ENCODE results near the gene KIF6.
"Not testable (repeated sequence)": the region's sequence is repeated elsewhere in the genome, so short reads cannot be mapped to it uniquely, and the experiment has no call there.

Gene KIF6

DNA sequence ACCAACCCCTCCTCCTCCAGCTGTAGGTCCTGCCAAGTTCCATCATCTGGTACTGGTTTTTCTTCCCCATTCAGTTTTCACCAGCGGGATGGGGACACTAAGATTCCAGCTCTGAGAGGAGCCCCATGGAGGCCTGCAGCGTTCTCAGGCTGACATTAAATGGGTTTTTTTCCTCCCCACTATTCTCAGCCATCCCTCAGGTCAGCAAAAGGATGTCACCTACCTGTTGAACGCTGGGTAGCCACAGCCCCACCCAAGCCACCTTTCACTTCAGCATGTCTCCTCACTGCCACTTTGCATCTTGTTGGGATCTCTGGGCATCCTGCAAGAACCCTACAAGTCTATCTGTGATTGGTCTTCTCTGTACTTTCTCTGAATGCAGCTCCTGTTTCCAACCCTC, 417.7 kb downstream of the KIF6 start:
- DNase-seq: no peak

DNA sequence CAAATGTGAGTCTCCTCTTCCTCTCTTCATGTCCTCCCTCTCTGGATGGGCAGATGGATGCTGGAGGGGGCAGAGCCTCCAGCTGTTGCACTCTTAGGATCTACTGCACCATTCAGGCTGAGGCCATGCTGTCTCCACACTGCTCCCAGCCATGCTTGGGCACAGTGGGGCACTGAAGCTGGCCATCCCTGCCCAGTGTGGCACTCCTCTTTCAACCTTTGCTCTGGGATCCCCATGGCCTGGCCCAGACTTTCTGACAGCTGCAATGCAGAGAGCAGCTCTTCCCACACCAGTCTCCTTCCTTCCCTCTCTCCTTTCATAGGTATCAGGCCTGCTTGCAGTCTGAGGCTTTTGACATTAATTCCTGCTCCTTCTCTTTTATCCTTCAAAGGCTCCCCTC, 420.3 kb downstream of the KIF6 start:
- DNase-seq: no peak

DNA sequence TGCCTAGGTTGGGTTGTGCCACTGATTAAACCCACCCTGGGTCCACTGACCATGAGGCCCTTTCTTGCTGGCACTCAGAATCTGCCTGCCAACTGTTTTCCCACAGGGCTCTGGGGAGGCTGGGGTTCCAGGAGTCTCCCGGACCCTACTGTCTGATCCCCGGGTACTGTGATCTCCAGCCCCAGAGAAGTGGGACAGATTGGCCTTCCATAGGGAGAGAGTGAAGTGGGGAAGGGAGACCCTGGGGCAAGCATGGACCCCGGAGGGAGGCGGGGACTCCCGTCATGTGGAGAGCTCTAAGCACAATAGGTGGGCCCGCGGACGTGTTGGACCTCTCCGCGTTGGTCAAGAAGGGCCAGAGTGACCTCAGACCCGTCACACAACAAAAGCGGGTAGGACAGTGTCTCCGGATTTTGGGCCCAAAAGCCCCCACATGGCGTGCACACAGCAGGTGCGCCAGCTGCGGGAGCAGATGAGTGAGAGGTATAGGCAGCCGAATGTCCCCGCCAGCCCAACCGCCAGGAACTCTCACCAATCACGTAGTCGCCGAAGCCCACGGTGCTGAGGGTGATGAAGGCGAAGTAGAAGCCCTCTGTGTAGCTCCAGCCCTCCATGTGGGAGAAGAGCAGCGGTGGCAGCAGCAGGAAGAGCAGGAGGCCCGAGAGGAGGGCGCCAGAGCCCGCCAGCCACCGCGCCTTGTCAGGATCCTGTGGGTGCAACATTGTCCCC, 421.6 kb downstream of the KIF6 start:
- no peak for DNase-seq

DNA sequence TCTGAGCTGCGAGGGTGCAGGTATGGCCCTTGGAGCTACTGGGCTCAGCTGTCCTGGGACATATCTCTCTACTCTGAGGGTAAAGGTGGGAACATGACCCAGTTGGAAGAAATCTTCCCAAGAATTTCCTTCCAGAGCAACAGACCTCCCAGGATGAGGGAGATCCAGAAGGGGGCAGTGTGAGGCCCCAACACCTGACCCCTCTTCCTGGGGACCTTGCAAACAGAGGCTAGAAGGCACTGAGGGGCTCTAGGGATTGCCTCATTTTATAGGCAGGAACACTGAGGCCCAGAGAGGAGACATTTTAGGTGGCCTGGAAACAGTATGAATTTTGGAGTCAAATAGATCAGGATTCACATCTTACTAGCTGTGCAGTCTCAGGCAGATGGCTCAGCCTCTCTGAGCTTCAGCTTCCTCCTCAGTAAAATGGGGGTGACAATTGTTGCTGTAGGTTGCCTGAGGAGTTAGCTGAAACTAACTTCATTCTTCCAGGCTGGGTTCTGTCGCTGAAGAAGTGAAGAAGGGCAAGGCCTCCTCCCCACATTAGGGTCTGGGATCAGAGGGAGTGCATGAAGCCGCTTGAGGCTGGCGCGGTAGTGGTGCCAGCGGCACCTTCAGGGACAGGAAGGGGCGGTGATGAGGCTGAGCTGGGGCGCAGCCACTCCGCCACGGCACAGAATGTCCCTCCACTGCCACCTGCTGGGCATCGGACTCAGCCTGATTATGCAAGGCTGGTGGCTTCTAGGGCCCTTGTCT, 422.4 kb downstream of the KIF6 start:
- DNase-seq: peak; percentile 80

DNA sequence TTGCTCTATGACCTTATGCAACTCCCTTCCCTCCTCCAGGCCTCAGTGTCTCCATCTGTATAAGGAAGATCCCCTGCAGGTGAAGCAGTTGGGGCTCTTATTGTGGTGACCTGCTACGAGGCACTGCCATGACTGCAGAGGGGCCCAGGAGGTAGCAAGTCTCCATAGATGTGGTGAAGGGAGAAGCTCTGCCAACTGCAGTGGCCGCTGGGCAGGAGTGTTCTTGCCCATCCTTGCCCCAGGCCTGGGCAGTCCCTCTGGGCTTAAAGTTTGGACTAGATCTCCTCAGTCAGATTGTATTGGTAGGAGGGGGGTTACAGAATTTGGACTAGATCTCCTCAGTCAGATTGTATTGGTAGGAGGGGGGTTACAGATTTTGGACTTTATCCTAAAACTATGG, 423.2 kb downstream of the KIF6 start:
- no peak for DNase-seq

DNA sequence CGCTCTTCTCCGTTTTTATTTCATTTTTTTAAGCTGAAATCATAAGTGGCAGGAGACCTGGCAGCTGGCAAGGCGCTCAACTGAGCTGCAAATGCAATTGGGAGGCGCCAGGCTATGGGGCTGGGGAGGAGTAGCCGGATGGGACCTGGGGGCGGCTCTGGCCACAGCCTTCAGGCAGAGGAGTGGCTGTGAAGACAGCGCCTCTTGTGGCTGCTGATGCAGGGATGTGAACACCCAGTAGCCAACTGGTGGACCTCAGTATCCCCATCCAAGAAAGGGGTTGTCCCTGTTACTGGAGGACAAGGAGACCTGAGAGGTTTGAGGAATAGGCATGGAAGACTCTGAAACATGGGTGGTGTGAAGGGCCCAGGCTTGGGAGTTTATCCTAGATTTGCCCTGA, 423.6 kb downstream of the KIF6 start:
- no peak for DNase-seq

DNA sequence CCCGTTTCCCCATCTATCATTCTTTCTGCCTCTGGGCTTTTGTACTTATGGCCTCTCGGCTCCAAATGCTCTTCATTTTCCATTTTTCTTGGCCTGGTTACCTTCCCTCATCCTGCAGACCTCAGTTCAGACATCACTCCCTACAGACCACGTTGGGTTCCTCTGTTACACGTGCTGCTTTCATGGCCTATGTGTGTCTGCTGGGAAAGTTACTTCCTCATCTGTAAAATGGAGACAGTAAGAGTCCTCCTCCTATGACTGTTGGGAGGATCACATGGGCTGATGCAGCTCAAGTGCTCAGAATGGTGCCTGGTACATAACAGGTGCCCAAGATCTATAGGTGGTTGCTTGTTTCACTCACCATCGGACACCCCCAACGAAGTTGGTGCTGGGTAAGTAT, 424.5 kb downstream of the KIF6 start:
- DNase-seq: no peak

DNA sequence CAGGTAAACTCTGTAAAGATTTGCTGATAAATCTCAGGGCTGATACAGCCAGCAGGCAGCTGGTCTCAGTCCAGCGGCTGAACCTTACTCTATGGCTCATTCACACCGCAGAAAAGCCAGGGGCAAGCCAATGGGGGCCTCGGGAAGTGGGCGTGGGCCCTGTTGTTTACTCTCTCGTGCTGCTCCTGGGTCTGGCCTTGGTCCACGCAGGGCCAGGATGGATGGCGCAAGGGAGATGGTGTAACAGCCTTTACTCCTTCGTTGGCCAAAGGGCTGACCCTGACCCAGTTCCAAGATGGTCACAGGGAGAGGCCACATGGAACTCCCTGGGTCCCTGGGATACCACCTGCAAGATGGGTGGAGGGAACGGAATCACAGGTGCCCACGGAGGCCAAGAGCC, 427.1 kb downstream of the KIF6 start:
- DNase-seq: no peak

DNA sequence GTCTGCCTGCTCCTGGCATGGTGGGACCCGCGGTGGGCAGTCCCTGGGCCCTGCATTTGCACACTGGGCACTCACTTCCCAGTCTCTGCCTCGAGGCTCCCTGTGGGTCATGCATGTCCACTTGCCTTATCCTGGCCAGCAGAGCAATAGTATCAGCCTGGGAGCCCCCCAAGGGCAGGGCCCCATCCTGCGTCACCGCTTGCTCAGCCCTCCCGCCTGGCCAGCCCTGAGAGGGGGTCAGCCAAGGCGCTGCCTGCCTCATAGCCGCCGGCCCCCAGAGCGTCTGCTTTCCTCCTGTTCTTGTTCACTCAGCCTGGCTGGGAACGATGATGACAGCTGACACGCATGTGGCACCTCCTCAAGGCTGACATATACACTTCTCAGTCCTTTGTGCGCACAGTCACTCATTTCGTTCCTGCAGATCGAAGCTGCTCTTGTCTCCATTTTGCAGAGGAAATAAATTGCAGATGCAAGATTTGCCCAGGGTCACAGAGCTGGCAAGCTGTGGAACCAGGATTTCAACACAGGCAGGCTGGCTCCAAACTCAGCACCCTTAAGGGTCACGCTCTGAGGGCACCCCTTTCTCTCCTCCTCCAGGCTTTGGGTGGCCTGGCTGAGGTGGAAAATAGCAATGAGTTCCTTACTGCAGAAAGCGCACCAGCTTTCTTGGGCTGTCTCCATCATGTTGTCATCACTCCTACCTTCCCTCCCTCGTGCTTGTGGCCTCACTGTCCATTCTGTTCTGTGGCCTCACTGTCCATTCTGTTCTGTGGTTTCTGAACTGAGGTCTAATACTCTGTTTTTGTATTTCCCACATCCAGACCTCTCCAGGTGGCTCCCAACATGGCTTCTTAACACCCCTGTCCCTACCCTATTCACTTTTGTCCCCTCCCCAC, 428.2 kb downstream of the KIF6 start:
- no peak for DNase-seq

DNA sequence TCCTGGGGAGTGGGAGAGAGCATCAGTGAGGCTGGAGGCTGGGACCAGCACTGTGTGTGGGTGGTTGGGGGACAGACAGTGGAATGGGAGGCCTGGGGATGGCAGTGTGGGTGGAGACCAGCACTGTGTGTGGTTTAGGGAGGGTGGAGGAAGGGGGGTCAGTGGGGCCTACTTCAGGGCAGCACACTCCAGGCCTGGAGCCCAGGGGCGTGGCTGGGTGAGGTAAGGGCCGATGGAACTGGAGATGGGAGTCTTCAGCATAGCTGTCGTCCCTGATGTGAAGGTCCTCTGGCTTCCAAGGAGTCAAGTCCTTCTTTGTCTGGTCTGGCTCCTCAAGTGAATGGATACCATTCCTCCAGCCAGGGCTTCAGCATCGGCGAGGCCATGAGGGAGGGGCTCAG, 429.6 kb downstream of the KIF6 start:
- no peak for DNase-seq

DNA sequence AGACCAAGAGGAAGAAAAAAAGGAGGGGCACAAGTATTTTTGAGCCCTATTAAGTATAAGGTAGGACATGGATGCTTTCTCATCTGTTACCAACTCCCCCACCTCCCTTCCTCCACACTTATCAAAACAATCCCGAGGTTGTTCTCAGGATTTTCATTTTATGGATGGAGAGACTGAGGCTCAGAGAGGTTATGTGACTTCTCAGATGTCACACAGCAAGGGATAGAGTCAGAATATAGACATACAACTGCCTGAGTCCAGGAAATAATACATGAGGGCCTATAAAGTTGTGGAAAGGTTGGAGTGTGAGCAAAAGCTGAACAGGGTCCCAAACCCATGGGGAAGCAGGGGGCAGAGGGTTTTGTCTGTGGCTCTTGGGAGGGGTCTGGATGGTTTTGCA, 430.3 kb downstream of the KIF6 start:
- DNase-seq: no peak

DNA sequence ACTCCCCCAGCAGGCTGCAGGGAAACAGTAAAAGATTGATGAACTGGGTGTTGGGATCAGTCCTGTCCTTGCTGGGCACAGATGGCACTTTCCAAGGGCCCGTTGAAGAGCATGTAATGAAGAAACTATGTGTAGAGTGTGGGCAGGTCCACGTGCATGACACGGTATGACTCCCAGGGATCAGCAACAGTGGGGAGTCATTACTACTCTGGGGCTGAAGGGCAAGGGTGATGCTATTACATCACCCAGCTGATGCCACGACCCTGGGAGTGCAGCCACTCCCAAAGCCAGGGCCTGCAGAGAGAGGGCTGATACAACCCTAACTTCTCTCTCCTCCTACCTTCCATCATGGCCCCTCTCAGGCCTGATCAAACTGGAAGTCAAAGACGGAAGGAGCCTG, 431.1 kb downstream of the KIF6 start:
- no peak for DNase-seq

DNA sequence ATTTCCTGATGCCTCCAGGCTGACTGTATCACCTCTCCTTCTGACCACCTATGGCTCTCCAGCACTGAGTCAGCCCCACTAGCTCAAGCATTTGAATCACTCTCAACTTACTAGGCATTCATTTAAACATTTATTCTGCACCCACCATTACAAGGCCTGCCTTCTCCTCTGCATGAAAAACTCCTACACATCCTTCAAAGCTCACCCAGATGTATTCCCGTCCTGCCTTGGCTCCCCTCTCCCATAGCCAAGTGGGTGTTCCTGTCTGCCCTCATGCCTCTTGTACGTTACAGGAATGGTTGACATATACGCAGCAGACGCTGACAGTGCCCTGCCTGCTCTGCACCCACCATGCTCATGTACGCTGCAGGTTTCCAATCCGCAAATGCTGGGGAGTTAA, 432.6 kb downstream of the KIF6 start:
- no peak for DNase-seq

DNA sequence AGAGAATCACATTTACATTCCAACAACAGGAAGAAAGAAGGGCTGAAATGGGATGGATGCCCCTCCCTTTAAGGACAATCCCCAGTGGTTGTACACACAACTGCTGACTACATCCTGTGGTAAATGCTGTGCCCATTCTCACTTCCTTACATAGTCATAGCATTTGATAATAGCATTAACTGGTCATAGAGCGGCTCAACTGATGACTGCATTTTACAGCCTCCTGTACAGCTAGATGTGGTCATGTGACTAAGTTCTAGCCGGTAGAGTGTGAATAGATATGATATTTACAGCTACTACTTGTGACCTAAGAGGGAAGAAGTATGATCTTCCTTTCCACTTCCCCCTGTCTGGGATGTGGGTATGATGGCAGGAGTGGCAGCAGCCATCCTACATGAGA, 435.7 kb downstream of the KIF6 start:
- DNase-seq: no peak

DNA sequence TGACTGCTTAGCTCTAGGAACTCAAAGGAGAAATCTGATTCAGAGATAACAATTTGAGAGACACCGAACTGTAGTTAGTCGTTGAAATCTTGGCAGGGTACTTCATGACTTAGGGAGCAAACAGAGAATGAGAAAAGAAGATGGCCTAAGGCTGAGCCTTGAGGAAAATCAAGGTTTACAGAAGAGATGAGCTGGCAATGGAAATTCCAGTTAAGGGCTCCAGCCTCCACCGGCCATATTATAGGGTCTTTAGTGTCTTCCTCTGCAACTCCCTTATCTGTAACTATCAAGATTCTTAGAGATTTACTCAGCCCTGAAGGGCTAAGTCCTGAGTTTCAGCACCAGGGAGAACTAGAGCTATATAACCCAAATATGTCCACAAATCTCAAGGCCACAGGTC, 437.6 kb downstream of the KIF6 start:
- no peak for DNase-seq

DNA sequence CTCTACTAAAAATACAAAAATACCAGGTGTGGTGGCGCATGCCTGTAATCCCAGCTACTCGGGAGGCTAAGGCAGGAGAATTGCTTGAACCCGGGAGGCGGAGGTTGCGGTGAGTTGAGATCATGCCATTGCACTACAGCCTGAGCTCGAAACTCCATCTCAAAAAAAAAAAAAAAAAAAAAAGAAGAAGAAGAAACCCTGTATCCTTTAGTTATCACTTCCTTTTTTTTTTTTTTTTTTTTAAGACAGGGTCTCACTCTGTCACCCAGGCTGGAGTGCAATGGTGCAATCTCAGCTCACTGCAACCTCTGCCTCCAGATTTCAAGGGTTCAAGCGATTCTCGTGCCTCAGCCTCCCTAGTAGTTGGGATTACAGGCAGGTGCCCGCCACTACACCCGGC, 438.6 kb downstream of the KIF6 start:
- not testable (repeated sequence) for DNase-seq

DNA sequence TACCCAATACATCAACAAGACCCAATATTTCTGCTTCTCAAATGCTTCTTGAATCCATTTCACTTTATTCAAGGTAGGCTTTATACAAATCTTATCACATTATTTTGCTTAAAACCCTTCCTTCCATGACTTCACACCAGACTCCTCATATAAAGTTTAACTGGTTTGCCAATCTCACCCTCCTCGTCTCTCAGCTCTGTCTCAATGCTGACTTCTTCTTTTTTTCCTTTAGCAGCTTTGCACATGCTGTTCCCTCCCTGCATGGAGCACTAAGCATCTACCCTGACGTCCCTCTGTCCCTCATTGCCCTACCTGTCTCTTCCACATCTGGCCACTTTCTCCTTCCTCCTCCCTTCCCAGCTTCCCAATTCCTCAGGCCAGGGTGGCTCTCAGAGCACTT, 442.4 kb downstream of the KIF6 start:
- no peak for DNase-seq

DNA sequence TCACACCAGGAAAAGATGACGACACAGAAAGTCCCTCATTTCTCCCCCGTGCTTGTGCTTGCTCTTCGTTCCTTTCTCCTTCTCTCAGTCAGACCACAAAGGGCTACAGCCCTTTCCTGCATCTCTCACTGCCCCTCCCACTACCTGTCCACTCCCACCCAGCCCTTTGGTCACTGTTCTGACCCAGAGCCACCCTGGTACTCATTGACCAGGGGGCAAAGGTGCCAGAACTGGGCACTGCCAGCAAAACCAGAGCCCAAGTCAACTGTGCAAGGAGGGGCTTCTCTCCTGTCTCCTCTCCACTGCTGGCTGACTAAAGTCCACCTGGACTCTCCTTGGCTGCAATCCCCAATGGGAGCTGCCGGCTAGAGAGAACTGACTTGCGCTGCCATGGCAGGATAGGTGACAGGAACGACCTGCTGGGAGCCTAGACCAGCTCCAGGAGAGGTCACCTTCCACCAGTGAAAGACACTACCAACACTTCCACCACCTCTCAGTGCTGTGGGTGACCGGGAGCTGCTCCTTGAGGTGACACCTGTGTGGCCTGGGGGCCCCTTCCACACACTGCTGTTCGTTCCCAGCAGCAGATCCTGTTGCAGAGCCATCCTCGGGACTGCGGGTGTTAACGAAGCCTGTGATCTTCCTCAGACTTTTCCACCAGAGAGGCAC, 443.8 kb downstream of the KIF6 start:
- DNase-seq: no peak

DNA sequence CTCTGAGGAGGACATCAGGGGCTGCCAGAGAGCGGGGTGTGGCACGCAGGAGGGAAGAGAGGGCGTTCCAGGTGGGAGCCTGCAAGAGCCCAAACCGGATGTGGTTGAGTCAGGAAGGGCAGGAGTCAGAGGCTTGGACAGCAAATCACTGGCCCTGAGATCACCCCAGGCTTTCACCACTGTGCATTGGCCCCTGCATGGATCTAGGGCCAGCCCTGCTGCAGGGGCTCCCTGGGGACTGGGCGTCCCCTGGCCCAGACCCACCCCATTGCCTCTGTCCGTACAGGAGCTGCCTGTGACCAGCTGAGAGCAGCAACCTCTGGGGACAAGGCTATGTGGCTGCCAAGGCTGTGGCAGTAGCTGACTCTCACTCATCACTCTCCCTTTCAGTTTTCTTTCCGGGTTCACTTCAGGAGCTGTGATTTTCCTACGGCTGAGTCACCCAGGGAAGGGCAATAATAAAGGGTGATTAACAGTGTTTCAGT, 444.9 kb downstream of the KIF6 start:
- no peak for DNase-seq
